ENCODE measurements around the gene ULK4.
A peak's percentile ranks its signal among the peaks of the same experiment; 100 is the strongest.
"Not testable (repeated sequence)": the region's sequence is repeated elsewhere in the genome, so short reads cannot be mapped to it uniquely, and the experiment has no call there.

Gene ULK4

GRCh38 chr3:41768363-41768762, 193.5 kb downstream of the ULK4 start:
- DNase-seq (ENCODE audit: low spot score): no peak

GRCh38 chr3:41762867-41763266, 199.0 kb downstream of the ULK4 start:
- not testable (repeated sequence) for DNase-seq (ENCODE audit: low spot score)

GRCh38 chr3:41753651-41754050, 208.3 kb downstream of the ULK4 start:
- DNase-seq (ENCODE audit: low spot score): no peak

GRCh38 chr3:41751597-41751996, 210.3 kb downstream of the ULK4 start:
- no peak for DNase-seq (ENCODE audit: low spot score)

DNA sequence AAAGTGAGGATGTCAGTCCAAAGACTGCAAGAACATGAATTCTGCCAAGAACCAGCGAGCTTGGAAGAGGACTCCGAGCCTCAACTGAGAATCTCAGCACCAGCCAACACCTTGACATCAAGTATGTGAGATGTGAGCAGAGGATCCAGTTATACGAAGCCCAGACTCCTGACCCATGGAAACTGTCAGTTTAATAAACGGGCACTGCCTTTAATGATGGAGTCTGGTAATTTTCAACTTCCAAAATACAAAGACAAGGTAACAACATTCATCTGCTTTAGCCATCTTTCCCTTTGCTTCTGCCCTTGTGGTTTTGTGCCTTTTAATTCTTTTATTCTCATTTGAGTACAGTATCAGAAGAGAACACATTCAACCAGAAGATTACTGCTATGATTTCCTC, 211.9 kb downstream of the ULK4 start:
- no peak for DNase-seq (ENCODE audit: low spot score)

DNA sequence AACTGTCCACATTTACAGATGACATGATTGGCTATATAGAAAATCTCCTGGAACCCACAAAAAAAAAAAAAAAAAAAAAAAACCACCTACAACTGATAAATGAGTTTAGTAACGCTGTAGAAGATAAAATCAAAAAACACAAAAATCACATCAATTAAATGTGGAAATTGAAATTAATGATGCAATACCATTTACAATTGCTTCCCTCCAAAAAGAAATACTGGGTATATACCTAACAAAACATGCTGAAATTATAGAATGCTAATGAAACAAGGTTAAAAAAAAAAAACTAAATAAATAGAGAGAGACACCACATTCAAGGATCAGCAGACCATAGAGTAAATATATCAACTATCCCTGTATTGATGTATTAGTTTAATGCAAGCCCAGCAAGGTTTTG, 215.7 kb downstream of the ULK4 start:
- no peak for DNase-seq (ENCODE audit: low spot score)

GRCh38 chr3:41742121-41742520, 219.8 kb downstream of the ULK4 start:
- no peak for DNase-seq (ENCODE audit: low spot score)

GRCh38 chr3:41740374-41740886, 221.5 kb downstream of the ULK4 start:
- no peak for DNase-seq (ENCODE audit: low spot score)

DNA sequence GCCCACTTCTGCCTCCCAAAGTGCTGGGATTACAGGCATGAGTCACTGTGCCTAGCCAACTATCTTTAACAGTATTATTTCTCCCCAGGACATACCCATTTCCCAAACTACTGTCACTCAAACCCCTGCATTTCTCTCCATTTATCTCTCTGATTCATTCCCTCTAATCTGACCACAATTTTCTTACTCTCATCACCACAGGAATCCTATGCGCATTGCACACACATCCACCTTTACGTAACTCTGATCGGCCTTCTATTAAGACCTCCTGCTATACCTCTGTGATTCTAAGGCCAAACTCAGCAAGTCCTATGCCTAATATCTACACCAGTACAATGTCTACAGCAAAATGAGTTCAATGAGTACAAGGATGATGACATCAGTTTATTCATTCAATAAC, 235.0 kb downstream of the ULK4 start:
- DNase-seq (ENCODE audit: low spot score): no peak

- DNase-seq (ENCODE audit: low spot score): no peak
Measured at GRCh38 chr3:41717641-41718040, 244.3 kb downstream of the ULK4 start.

DNA sequence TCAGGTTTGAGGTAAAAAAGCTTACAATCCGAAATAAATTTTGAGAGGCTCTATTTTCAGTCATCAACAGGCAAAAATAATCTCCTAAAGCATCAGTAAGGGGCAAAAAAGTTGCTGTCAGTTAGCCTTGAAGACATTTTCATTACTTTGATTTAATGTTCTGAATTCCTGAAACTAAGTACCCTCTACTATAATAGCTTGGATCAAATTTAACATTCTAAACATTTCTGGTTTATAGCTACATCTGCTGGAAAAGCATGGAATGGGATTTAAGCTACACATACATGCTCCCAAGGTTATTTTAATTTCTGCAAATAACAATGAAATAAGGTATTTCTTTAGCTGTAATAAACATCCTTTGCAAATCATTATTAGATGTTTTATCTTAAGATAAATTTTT, 245.4 kb downstream of the ULK4 start:
- DNase-seq (ENCODE audit: low spot score): peak; percentile 28

- no peak for DNase-seq (ENCODE audit: low spot score)
Measured at GRCh38 chr3:41715376-41715775, 246.5 kb downstream of the ULK4 start.

- DNase-seq (ENCODE audit: low spot score): no peak
Measured at GRCh38 chr3:41711651-41712050, 250.3 kb downstream of the ULK4 start.

DNA sequence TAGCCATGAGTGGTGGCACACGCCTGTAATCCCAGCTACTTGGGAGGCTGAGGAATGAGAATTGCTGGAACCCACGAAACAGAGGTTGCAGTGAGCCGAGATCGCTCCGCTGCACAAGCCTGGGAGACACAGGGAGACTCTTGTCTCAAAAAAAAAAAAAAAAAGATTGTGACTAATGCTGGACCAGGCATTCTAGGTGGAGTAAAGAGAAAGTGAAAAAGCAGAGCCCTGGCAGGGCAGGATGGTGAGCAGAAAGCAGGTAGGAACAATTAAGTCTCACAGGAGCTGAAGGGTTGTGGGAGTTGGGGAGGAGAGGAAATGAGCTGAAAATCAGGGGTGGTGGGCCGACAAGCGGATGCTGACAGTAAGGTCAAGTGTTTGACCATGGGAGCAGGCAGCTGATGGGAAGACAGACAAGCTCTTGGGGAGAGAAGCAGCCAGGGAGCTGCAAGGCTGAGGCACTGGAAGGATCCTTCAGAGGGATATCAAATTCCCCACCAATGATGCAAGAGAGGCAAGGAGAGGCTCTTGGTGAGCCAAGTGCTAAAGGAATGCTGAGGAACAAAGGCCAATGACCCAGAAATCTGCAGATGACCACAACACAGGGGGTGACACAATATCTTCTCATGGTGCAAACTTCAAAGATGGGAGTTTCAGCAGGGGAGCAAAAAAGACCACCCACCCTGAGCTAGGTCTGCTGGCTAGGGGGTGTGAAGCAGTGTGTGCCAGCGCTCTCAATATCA, 251.1 kb downstream of the ULK4 start:
- DNase-seq (ENCODE audit: low spot score): no peak

- DNase-seq (ENCODE audit: low spot score): not testable (repeated sequence)
Measured at GRCh38 chr3:41709213-41709612, 252.7 kb downstream of the ULK4 start.

GRCh38 chr3:41708176-41708575, 253.7 kb downstream of the ULK4 start:
- DNase-seq (ENCODE audit: low spot score): no peak

DNA sequence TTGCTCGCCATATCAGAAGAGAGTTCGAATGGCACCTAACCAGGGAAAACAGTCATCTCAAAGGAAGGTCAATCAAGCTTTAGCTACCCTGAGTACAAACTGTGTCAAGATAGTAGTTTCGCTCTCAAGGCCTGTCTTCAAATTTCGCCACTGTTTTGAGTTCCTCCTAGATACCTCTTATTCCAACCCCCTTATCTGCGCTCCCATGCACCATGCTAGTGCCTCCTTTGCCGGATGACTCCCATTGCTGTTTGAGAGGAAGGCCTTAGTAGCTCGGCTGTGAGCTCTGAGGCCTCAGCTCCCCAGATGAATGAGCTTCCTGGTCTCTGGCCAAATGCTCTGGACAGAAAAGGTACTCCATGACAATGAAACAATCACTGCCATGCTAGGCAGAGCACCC, 256.0 kb downstream of the ULK4 start:
- no peak for DNase-seq (ENCODE audit: low spot score)

- DNase-seq (ENCODE audit: low spot score): no peak
Measured at GRCh38 chr3:41701191-41701698, 260.7 kb downstream of the ULK4 start.

- DNase-seq (ENCODE audit: low spot score): no peak
Measured at GRCh38 chr3:41700155-41700554, 261.7 kb downstream of the ULK4 start.

DNA sequence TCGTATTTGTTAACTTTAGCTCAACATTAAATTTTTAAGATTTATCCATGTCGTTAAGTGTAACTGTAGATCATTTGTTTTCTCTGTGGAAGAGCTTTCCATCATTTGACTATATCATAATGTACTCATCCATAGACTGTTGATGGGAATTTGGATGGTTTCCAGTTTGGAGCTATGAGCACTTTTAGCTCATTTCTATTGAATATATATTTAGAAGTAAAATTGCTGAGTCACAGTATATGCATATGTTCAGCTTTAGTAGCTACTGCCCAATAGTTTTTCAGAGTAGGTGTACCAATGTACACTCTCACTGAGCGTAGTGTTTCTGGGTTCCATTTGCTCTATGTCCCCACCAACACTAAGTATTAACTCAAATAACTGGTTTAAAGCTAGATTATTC, 263.0 kb downstream of the ULK4 start:
- DNase-seq (ENCODE audit: low spot score): no peak

GRCh38 chr3:41697702-41698101, 264.2 kb downstream of the ULK4 start:
- no peak for DNase-seq (ENCODE audit: low spot score)

GRCh38 chr3:41695806-41696205, 266.1 kb downstream of the ULK4 start:
- DNase-seq (ENCODE audit: low spot score): not testable (repeated sequence)

DNA sequence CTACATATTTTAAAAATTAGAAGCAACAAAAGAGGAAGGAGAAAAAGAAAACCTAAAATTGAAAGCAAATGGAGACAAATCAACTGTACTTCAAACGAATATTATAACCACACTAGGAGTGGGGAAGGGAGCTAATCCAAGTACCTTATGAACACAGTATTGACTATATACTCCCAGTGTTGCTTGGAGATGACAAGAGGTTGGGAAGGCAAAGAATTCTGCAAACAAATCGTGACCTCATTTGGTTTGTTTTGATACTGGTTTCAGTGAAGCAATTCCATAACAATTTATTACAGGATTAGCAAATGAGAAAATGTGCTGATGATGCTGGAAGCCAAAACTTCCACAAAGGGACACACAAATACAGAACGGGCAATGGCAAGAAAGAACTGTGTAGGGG, 268.1 kb downstream of the ULK4 start:
- no peak for DNase-seq (ENCODE audit: low spot score)
